Tibial nerve (tissue), 4 donors: ENCODE measurements around the gene NKAIN2. TPM values are rescaled to one million over a fixed set of nuclear protein-coding genes. Genes with fewer than 3 reads are reported as not detected.
"Not testable (repeated sequence)": the region's sequence is repeated elsewhere in the genome, so short reads cannot be mapped to it uniquely, and the experiment has no call there.

Experiments
- DNase-seq, 2 donors: peaks; one replicate each; pipeline ENCODE4 v3.0.0-alpha.2; 2019; ENCODE audit warnings: low spot score in 2 of 2
- H3K27ac ChIP-seq, 4 donors: fragments of 200-600 bp; sonication (generic) in 3 of 4; one replicate each; pipeline ENCODE4 v1.5.1; 2017 to 2019; ENCODE audit warnings: mild to moderate bottlenecking in 1 of 4
- H3K27me3 ChIP-seq, 2 donors: fragments of 200-600 bp; sonication (generic) in 1 of 2; one replicate each; pipeline versions ENCODE4 v1.5.1 to v1.6.0; 2017 to 2019
- H3K36me3 ChIP-seq, 3 donors: fragments of 200-600 bp; sonication (generic); one replicate each; pipeline ENCODE4 v1.5.1; 2018 to 2019
- H3K4me1 ChIP-seq, 4 donors: fragments of 200-600 bp; sonication (generic) in 3 of 4; one replicate each; pipeline ENCODE4 v1.5.1; 2017 to 2019
- H3K4me3 ChIP-seq, 4 donors: fragments of 200-600 bp; sonication (generic) in 3 of 4; one replicate each; pipeline ENCODE4 v1.5.1; 2017 to 2019; ENCODE audit warnings: mild to moderate bottlenecking in 1 of 4, moderate library complexity in 1 of 4
- H3K9me3 ChIP-seq, 4 donors: fragments of 200-600 bp; sonication (generic) in 3 of 4; one replicate each; pipeline ENCODE4 v1.5.1; 2017 to 2019
- EP300 ChIP-seq, 2 donors: sonication (generic); formaldehyde crosslinking; IDR thresholded peaks; one replicate each; pipeline ENCODE4 v1.6.1; 2017; ENCODE audit warnings: antibody characterized with exemption in 2 of 2, mild to moderate bottlenecking in 1 of 2
- POLR2A ChIP-seq, 2 donors: fragments of 450-650 bp; IDR thresholded peaks; one replicate each; pipeline ENCODE4 v1.6.1; 2017; ENCODE audit warnings: antibody characterized with exemption in 2 of 2, mild to moderate bottlenecking in 2 of 2, moderate library complexity in 2 of 2
- WGBS, 2 donors: methylation state at CpG; one replicate each; pipeline ENCODE4 v1.1.5; 2018; 5-methylcytosine and 5-hydroxymethylcytosine counted together
- total RNA-seq, 4 donors: library from RNA; depleted of rRNA; stranded (reverse); fragments of >200 nt; gene quantifications; one replicate each; pipeline ENCODE4 v1.1.0, GENCODE V29; 2016
- TF ChIP-seq, protein P1 (sequence below), 5 experiments: fragments of 200-600 bp in 3 of 5; fragments of 450-650 bp in 2 of 5; sonication (generic) in 3 of 5; IDR thresholded peaks; one replicate each; pipeline ENCODE4 v1.5.1; 2016 to 2019; ENCODE audit warnings: antibody characterized with exemption in 5 of 5, mild to moderate bottlenecking in 3 of 5, moderate library complexity in 2 of 5

The NKAIN2 gene
- total RNA-seq, 4 donors from 2014 or later, result 8.1 to 20.8 (median 15.2) TPM

DNA sequence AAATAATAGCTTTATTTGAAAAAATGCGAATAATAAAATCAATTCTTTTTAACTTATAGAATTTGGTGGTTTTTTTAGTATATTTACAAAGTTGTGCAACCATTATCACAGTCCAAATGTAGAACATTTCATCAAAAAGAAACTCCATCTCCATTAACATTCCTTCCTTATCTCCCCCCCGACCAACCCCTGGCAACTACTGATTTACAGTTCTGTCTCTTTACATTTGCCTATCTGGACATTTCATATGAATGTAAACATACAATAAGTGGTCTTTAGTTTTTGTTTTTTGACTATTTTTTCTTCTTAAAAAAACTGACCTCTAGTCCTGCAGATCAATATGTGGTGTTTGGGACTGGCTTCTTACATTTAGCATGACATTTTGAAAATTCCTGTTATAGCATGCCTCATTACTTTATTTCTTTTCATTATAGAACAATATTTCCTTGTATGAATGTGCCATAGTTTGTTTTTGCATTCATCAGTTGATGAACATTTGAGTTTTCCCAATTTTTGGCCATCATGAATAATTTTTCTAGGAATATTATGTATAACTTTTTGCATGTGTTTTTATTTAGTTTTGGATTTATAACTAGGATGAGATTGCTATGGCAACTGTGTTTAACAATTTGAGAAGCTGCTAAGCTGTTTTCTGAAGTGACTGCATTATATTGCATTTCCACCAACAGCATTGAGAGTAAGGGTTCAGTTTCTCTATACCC lies 344.7 kb downstream of the NKAIN2 start:
- Histone ChIP-seq H3K9me3 (no peaks in the 10 kb centered on the region), H3K36me3 (no peaks in the 10 kb centered on the region), H3K4me3 (no peak overlapping the region), H3K4me1 (no peaks in the 10 kb centered on the region), H3K27me3 (no peaks in the 10 kb centered on the region), H3K27ac (no peak overlapping the region)
- no peak for DNase-seq
- TF ChIP-seq, protein P1, sequence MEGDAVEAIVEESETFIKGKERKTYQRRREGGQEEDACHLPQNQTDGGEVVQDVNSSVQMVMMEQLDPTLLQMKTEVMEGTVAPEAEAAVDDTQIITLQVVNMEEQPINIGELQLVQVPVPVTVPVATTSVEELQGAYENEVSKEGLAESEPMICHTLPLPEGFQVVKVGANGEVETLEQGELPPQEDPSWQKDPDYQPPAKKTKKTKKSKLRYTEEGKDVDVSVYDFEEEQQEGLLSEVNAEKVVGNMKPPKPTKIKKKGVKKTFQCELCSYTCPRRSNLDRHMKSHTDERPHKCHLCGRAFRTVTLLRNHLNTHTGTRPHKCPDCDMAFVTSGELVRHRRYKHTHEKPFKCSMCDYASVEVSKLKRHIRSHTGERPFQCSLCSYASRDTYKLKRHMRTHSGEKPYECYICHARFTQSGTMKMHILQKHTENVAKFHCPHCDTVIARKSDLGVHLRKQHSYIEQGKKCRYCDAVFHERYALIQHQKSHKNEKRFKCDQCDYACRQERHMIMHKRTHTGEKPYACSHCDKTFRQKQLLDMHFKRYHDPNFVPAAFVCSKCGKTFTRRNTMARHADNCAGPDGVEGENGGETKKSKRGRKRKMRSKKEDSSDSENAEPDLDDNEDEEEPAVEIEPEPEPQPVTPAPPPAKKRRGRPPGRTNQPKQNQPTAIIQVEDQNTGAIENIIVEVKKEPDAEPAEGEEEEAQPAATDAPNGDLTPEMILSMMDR (IDR thresholded peaks at IDR 0.05), result no peak
- TF ChIP-seq EP300 (IDR thresholded peaks at IDR 0.05) (no peak), POLR2A (IDR thresholded peaks at IDR 0.05) (no peak)
- 80 to 82% methylated on average over 2 of the region's 2 CpGs for WGBS, 2 donors

- no peaks in the 10 kb centered on the region for H3K4me1 ChIP-seq
- no peak for TF ChIP-seq EP300 (IDR thresholded peaks at IDR 0.05)
- no peak for TF ChIP-seq POLR2A (IDR thresholded peaks at IDR 0.05)
- TF ChIP-seq, protein P1 (IDR thresholded peaks at IDR 0.05), result no peak
- no peaks in the 10 kb centered on the region for H3K9me3 ChIP-seq
- DNase-seq, result no peak
- WGBS, 2 donors, result 91 to 92% methylated on average over 4 of the region's 4 CpGs
- no peak overlapping the region for H3K27ac ChIP-seq
- H3K4me3 ChIP-seq, result no peak overlapping the region
- H3K36me3 ChIP-seq, result no peaks in the 10 kb centered on the region
- no peaks in the 10 kb centered on the region for H3K27me3 ChIP-seq
Observed at GRCh38 chr6:124149646-124150045, 346.0 kb downstream of the NKAIN2 start.

DNA sequence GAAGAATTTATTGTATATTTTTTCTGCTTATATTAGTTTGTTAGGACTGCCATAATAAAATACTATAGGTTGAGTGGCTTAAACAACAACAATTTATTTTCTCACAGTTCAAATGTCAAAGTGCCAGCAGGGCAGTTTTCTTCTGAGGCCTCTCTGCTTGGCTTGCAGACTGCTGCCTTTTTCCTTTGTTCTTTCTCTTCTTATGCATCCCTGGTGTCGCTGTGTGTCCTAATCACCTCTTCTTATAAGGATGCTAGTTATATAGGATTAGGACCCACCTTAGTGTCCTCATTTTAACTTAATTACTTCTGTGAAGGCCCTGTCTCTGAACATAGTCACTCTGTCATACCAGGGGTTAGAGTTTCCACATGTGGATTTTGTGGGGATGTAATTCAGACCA lies 354.4 kb downstream of the NKAIN2 start:
- Histone ChIP-seq H3K4me1 (no peaks in the 10 kb centered on the region), H3K36me3 (no peaks in the 10 kb centered on the region), H3K27ac (no peak overlapping the region), H3K27me3 (no peaks in the 10 kb centered on the region), H3K4me3 (no peak overlapping the region), H3K9me3 (no peaks in the 10 kb centered on the region)
- 45 to 56% methylated on average over 1 of the region's 1 CpG for WGBS, 2 donors
- TF ChIP-seq EP300 (IDR thresholded peaks at IDR 0.05), result no peak
- TF ChIP-seq, protein P1 (IDR thresholded peaks at IDR 0.05), result no peak
- no peak for TF ChIP-seq POLR2A (IDR thresholded peaks at IDR 0.05)
- no peak for DNase-seq

DNA sequence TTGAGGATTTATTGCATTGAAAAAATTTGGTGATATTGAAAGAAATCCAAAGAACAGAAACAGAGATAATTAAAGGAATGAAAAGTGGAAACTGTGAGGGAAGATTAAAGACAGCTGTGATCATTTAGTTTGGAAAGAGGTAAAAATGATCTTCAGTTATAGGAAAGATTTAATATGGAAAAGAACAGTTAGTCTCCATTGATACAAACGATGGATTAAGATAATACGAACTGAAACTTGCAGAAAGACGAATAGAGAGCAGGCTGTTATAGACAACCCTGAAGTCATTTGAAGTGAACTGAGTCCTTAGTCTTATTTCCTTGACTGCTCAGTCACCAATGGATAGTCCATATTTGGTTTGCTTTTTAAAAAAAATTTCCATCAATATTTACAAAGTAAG lies 360.0 kb downstream of the NKAIN2 start:
- DNase-seq, result no peak
- no peak overlapping the region for H3K27ac ChIP-seq
- H3K4me3 ChIP-seq, result no peak overlapping the region
- H3K36me3 ChIP-seq, result no peaks in the 10 kb centered on the region
- TF ChIP-seq EP300 (IDR thresholded peaks at IDR 0.05) (no peak), POLR2A (IDR thresholded peaks at IDR 0.05) (no peak)
- TF ChIP-seq, protein P1 (IDR thresholded peaks at IDR 0.05), result no peak
- H3K9me3 ChIP-seq, result no peaks in the 10 kb centered on the region
- WGBS, 2 donors, result 65 to 75% methylated on average over 3 of the region's 3 CpGs
- no peaks in the 10 kb centered on the region for H3K27me3 ChIP-seq
- H3K4me1 ChIP-seq, result no peaks in the 10 kb centered on the region

GRCh38 chr6:124164343-124164742 lies 360.7 kb downstream of the NKAIN2 start:
- no peaks in the 10 kb centered on the region for H3K9me3 ChIP-seq
- no peak overlapping the region for H3K27ac ChIP-seq
- TF ChIP-seq, protein P1 (IDR thresholded peaks at IDR 0.05), result no peak
- TF ChIP-seq POLR2A (IDR thresholded peaks at IDR 0.05), result no peak
- no peak for TF ChIP-seq EP300 (IDR thresholded peaks at IDR 0.05)
- H3K27me3 ChIP-seq, result no peaks in the 10 kb centered on the region
- DNase-seq, result no peak
- H3K4me3 ChIP-seq, result no peak overlapping the region
- no peaks in the 10 kb centered on the region for H3K36me3 ChIP-seq
- H3K4me1 ChIP-seq, result no peaks in the 10 kb centered on the region
- 56% methylated on average over 7 of the region's 7 CpGs for WGBS, 2 donors

DNA sequence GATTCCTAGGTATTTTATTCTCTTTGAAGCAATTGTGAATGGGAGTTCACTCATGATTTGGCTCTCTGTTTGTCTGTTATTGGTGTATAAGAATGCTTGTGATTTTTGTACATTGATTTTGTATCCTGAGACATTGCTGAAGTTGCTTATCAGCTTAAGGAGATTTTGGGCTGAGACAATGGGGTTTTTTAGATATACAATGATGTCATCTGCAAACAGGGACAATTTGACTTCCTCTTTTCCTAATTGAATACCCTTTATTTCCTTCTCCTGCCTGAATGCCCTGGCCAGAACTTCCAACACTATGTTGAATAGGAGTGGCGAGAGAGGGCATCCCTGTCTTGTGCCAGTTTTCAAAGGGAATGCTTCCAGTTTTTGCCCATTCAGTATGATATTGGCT lies 363.6 kb downstream of the NKAIN2 start:
- not testable (repeated sequence) for H3K36me3 ChIP-seq, H3K4me3 ChIP-seq, DNase-seq, H3K27me3 ChIP-seq, H3K9me3 ChIP-seq, H3K27ac ChIP-seq, H3K4me1 ChIP-seq
- WGBS, 2 donors, result 86 to 92% methylated on average over 1 of the region's 1 CpG
